ENCODE data around the gene TOM1L2.

GRCh38 chr17:17909078-17909477 lies 63.1 kb downstream of the TOM1L2 start:
- TF ChIP-seq, protein P1, sequence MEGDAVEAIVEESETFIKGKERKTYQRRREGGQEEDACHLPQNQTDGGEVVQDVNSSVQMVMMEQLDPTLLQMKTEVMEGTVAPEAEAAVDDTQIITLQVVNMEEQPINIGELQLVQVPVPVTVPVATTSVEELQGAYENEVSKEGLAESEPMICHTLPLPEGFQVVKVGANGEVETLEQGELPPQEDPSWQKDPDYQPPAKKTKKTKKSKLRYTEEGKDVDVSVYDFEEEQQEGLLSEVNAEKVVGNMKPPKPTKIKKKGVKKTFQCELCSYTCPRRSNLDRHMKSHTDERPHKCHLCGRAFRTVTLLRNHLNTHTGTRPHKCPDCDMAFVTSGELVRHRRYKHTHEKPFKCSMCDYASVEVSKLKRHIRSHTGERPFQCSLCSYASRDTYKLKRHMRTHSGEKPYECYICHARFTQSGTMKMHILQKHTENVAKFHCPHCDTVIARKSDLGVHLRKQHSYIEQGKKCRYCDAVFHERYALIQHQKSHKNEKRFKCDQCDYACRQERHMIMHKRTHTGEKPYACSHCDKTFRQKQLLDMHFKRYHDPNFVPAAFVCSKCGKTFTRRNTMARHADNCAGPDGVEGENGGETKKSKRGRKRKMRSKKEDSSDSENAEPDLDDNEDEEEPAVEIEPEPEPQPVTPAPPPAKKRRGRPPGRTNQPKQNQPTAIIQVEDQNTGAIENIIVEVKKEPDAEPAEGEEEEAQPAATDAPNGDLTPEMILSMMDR (IDR thresholded peaks at IDR 0.05; ENCODE audit: low read length) = no peak
- TF ChIP-seq EZH2 (optimal IDR thresholded peaks at IDR 0.05; ENCODE audit: low read depth, low read length) = no peak
- no peak for TF ChIP-seq EZH2phosphoT487 (IDR thresholded peaks at IDR 0.05; ENCODE audit: low read length)

Data from MM.1S (cell line).